ENCODE measurements around the gene TPGS1.

DNA sequence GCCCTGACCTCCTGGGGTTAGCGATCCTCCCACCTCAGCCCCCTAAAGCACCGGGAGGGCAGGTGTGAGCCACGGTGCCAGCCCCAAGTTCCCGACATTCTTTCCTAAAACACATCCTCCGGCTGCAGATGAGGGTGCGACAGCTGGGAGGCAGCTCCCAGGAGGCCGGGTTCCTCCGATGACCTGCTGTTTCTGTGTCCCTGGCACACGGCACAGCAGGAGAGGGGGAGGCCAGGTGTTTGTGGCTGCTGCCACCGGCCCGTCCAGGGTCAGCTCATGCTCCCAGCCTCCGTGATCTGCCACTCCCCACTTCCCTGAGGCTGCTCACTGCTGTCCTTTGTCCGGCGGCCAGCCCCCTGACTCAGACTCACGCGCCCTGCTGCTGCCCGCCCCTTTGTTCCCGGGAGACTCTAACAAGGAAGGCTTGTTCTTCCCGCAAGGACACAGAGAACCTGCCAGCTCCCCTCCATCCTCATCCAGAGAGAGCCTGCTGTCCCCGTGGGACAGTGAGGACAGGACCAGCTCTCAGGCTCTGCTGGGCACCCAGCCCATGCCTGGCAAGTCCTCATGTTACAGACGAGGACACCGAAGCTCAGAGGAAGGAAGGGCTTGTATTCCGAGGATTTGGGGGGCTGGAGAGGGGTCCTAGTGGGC, 21.6 kb upstream of the TPGS1 start:
- no peak for TF ChIP-seq POLR2AphosphoS5 (IDR thresholded peaks at IDR 0.05)
- TF ChIP-seq, protein P1, sequence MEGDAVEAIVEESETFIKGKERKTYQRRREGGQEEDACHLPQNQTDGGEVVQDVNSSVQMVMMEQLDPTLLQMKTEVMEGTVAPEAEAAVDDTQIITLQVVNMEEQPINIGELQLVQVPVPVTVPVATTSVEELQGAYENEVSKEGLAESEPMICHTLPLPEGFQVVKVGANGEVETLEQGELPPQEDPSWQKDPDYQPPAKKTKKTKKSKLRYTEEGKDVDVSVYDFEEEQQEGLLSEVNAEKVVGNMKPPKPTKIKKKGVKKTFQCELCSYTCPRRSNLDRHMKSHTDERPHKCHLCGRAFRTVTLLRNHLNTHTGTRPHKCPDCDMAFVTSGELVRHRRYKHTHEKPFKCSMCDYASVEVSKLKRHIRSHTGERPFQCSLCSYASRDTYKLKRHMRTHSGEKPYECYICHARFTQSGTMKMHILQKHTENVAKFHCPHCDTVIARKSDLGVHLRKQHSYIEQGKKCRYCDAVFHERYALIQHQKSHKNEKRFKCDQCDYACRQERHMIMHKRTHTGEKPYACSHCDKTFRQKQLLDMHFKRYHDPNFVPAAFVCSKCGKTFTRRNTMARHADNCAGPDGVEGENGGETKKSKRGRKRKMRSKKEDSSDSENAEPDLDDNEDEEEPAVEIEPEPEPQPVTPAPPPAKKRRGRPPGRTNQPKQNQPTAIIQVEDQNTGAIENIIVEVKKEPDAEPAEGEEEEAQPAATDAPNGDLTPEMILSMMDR (IDR thresholded peaks at IDR 0.05): no peak
